Measurements from ENCODE around the gene PCDH9. TPM values are rescaled to one million over a fixed set of nuclear protein-coding genes. Genes with fewer than 3 reads are reported as not detected.

Gene PCDH9
- total RNA-seq, 1 donor from 2014 or later: 33.8 TPM

GRCh38 chr13:67018775-67019174 lies 211.4 kb downstream of the PCDH9 start:
- H3K27me3 Mint-ChIP-seq (ENCODE audit: unreplicated experiment): no peaks in the 10 kb centered on the region
- no peak overlapping the region for H3K27ac Mint-ChIP-seq (ENCODE audit: unreplicated experiment)
- H3K9me3 Mint-ChIP-seq (ENCODE audit: unreplicated experiment): peaks cover 5% of the 10 kb centered on the region
- TF ChIP-seq CTCF (IDR thresholded peaks at IDR 0.05): no peak
- no peaks in the 10 kb centered on the region for H3K36me3 Mint-ChIP-seq (ENCODE audit: unreplicated experiment)
- no peak for DNase-seq (ENCODE audit: extremely low spot score, unreplicated experiment)
- H3K4me3 Mint-ChIP-seq (ENCODE audit: unreplicated experiment): no peak overlapping the region
- H3K4me1 Mint-ChIP-seq (ENCODE audit: unreplicated experiment): peaks cover 10% of the 10 kb centered on the region

- no peak for TF ChIP-seq CTCF (IDR thresholded peaks at IDR 0.05)
- Mint-ChIP-seq H3K9me3 (ENCODE audit: unreplicated experiment) (peaks cover 5% of the 10 kb centered on the region), H3K4me1 (ENCODE audit: unreplicated experiment) (no peaks in the 10 kb centered on the region), H3K27ac (ENCODE audit: unreplicated experiment) (no peak overlapping the region), H3K27me3 (ENCODE audit: unreplicated experiment) (no peaks in the 10 kb centered on the region), H3K4me3 (ENCODE audit: unreplicated experiment) (no peak overlapping the region), H3K36me3 (ENCODE audit: unreplicated experiment) (no peaks in the 10 kb centered on the region)
- no peak for DNase-seq (ENCODE audit: extremely low spot score, unreplicated experiment)
Measured at GRCh38 chr13:67017276-67017675, 212.9 kb downstream of the PCDH9 start.

DNA sequence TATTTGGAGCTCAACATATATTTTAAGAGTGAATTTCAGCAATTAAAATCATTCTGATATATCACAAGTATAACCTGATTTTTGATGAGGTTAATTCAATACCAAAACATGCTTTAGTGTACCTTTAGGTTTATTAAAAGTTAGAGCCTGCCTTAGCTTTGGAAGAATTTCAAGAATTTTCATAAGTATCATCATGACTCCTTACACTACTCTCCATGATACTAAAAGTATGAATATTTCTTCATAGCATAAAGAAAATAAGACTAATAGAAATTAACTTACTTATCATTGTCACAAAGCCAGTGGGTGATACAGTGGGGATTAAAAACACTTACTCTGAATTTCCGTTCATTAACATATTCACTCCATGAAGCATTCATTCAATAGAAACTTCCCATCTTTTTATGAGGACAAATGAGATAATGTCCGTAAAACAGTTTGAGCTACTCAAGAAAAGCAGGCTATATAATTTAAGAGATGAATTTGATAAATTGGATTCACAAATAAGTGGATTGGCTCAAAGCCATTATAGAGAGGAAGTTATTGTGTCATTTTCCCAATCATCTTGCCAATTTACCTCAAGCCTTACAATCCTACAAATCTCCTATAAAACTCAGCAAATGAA lies 214.0 kb downstream of the PCDH9 start:
- Mint-ChIP-seq H3K36me3 (ENCODE audit: unreplicated experiment) (no peaks in the 10 kb centered on the region), H3K4me1 (ENCODE audit: unreplicated experiment) (no peaks in the 10 kb centered on the region), H3K27me3 (ENCODE audit: unreplicated experiment) (no peaks in the 10 kb centered on the region), H3K27ac (ENCODE audit: unreplicated experiment) (no peak overlapping the region), H3K4me3 (ENCODE audit: unreplicated experiment) (no peak overlapping the region), H3K9me3 (ENCODE audit: unreplicated experiment) (peaks cover 5% of the 10 kb centered on the region)
- no peak for DNase-seq (ENCODE audit: extremely low spot score, unreplicated experiment)
- TF ChIP-seq CTCF (IDR thresholded peaks at IDR 0.05): no peak

DNA sequence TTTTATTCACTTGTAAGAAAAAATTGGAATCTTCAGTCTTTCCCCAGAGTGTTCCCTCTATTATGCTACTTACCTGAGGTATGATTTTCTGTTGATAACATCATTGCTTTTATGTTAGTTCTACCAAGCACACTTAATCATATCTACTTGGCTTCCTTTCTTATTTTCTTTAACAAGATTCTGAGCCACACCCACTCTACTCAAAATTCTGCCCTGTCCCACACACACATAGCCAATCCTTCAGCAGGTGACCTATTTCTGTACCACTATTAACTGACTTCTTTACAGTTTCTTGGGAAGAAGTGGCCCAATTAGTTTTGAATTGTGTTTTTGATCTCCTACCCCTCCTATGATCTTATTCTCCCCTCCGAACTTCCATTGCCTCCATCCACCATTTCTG lies 215.7 kb downstream of the PCDH9 start:
- no peak overlapping the region for H3K4me3 Mint-ChIP-seq (ENCODE audit: unreplicated experiment)
- TF ChIP-seq CTCF (IDR thresholded peaks at IDR 0.05): no peak
- H3K27me3 Mint-ChIP-seq (ENCODE audit: unreplicated experiment): no peaks in the 10 kb centered on the region
- H3K36me3 Mint-ChIP-seq (ENCODE audit: unreplicated experiment): no peaks in the 10 kb centered on the region
- H3K4me1 Mint-ChIP-seq (ENCODE audit: unreplicated experiment): no peaks in the 10 kb centered on the region
- peaks cover 5% of the 10 kb centered on the region for H3K9me3 Mint-ChIP-seq (ENCODE audit: unreplicated experiment)
- no peak for DNase-seq (ENCODE audit: extremely low spot score, unreplicated experiment)
- H3K27ac Mint-ChIP-seq (ENCODE audit: unreplicated experiment): no peak overlapping the region

- Mint-ChIP-seq H3K4me3 (ENCODE audit: unreplicated experiment) (no peak overlapping the region), H3K27ac (ENCODE audit: unreplicated experiment) (no peak overlapping the region), H3K9me3 (ENCODE audit: unreplicated experiment) (peaks cover 5% of the 10 kb centered on the region), H3K36me3 (ENCODE audit: unreplicated experiment) (no peaks in the 10 kb centered on the region), H3K27me3 (ENCODE audit: unreplicated experiment) (no peaks in the 10 kb centered on the region), H3K4me1 (ENCODE audit: unreplicated experiment) (no peaks in the 10 kb centered on the region)
- TF ChIP-seq CTCF (IDR thresholded peaks at IDR 0.05): no peak
- no peak for DNase-seq (ENCODE audit: extremely low spot score, unreplicated experiment)
Measured at GRCh38 chr13:67013709-67014108, 216.4 kb downstream of the PCDH9 start.
